ENCODE measurements around the gene KDM5A.

KDM5A gene

GRCh38 chr12:252636-253035 lies 136.5 kb downstream of the KDM5A start:
- TF ChIP-seq CTCF (IDR thresholded peaks at IDR 0.05; ENCODE audit: low read depth, low read length): no peak
- in situ Hi-C loops (cut with HindIII; ENCODE audit: low sequenced_read_pairs): no loop called here

GRCh38 chr12:247271-247670 lies 141.8 kb downstream of the KDM5A start:
- no peak for DNase-seq (ENCODE audit: low read depth, low spot score)
- in situ Hi-C loops (cut with HindIII; ENCODE audit: low sequenced_read_pairs): no loop called here
- no peak for TF ChIP-seq CTCF (IDR thresholded peaks at IDR 0.05; ENCODE audit: low read depth, low read length)
- no peak overlapping the region for H3K4me3 ChIP-seq (ENCODE audit: low read depth, low read length)

More at GRCh38 chr12:252636-253035, 136.5 kb downstream of the KDM5A start:
- DNase-seq (ENCODE audit: low read depth, low spot score): no peak
- no peak overlapping the region for H3K4me3 ChIP-seq (ENCODE audit: low read depth, low read length)

GRCh38 chr12:243381-243780 lies 145.7 kb downstream of the KDM5A start:
- in situ Hi-C loops (cut with HindIII; ENCODE audit: low sequenced_read_pairs): no loop called here
- no peak overlapping the region for H3K4me3 ChIP-seq (ENCODE audit: low read depth, low read length)
- no peak for TF ChIP-seq CTCF (IDR thresholded peaks at IDR 0.05; ENCODE audit: low read depth, low read length)
- DNase-seq (ENCODE audit: low read depth, low spot score): no peak

- DNase-seq (ENCODE audit: low read depth, low spot score): no peak
- in situ Hi-C loops (cut with HindIII; ENCODE audit: low sequenced_read_pairs): no loop called here
- TF ChIP-seq CTCF (IDR thresholded peaks at IDR 0.05; ENCODE audit: low read depth, low read length): no peak
- no peak overlapping the region for H3K4me3 ChIP-seq (ENCODE audit: low read depth, low read length)
These were observed 146.6 kb downstream of the KDM5A start for GRCh38 chr12:242496-242895.

- no peak for DNase-seq (ENCODE audit: low read depth, low spot score)
- no peak for TF ChIP-seq CTCF (IDR thresholded peaks at IDR 0.05; ENCODE audit: low read depth, low read length)
- in situ Hi-C loops (cut with HindIII; ENCODE audit: low sequenced_read_pairs): no loop called here
- H3K4me3 ChIP-seq (ENCODE audit: low read depth, low read length): no peak overlapping the region
These were observed 147.9 kb downstream of the KDM5A start for GRCh38 chr12:241266-241665.

GRCh38 chr12:240566-240965 lies 148.6 kb downstream of the KDM5A start:
- no peak overlapping the region for H3K4me3 ChIP-seq (ENCODE audit: low read depth, low read length)
- no peak for TF ChIP-seq CTCF (IDR thresholded peaks at IDR 0.05; ENCODE audit: low read depth, low read length)
- in situ Hi-C loops (cut with HindIII; ENCODE audit: low sequenced_read_pairs): no loop called here
- no peak for DNase-seq (ENCODE audit: low read depth, low spot score)

Measured in astrocyte of the spinal cord (primary cell).